ENCODE results near the gene BEAN1. TPM values are rescaled to one million over a fixed set of nuclear protein-coding genes. Genes with fewer than 3 reads are reported as not detected.
A peak's percentile ranks its signal among the peaks of the same experiment; 100 is the strongest.

BEAN1 gene
- polyA plus RNA-seq, 1 of the 3 experiments (the other 2 are of a cell fraction) = 0.07 TPM

DNA sequence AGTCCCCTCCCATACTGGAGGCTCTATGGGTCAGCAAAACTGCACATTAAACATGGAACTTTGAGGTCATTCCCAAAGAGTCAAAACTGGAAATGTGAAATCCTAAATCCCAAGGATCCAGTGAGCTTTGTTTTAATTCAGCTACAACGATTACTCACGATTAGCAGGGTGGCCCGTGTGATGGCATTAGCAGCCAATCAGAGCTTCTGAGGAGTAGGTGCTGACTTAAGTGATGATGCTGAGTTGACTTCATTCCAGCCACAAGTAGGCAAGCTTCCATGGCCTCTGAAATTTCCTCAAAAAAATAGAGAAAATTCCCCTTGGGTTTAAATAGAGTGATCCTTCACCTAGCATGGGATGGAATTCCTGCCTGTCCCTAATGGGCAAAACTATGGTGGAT is 28.1 kb upstream of the BEAN1 start:
- Histone ChIP-seq H2AFZ (ENCODE audit: low read depth) (no peak overlapping the region), H3K27me3 (ENCODE audit: insufficient read depth) (no peaks in the 10 kb centered on the region), H3K4me3 (ENCODE audit: low read depth in 2 of 2, low read length in 1 of 2) (no peak overlapping the region), H3K9me2 (no peaks in the 10 kb centered on the region), H3K79me2 (ENCODE audit: insufficient read depth) (no peaks in the 10 kb centered on the region), H3K9ac (no peak overlapping the region), H3F3A (replicated peaks; ENCODE audit: insufficient read depth) (no peaks in the 10 kb centered on the region), H3K27ac (ENCODE audit: low read depth in 2 of 2, low read length in 1 of 2) (no peak overlapping the region), H3K9me3 (no peaks in the 10 kb centered on the region), H3K36me3 (replicated peaks in 1 of 2; ENCODE audit: control insufficient read depth in 1 of 2, insufficient read depth in 2 of 2, low read length in 1 of 2) (no peaks in the 10 kb centered on the region), H3K4me2 (no peak overlapping the region), H3K4me1 (ENCODE audit: control insufficient read depth in 1 of 2, insufficient read depth in 2 of 2, low read depth in 1 of 2, low read length in 1 of 2) (no peaks in the 10 kb centered on the region; a peak in 1 of 4 replicates), H4K20me1 (ENCODE audit: insufficient read depth) (no peaks in the 10 kb centered on the region)
- 62% methylated on average over 3 of the region's 3 CpGs for WGBS (ENCODE audit: low lambda C conversion rate)
- no peak for TF ChIP-seq USF2 (IDR thresholded peaks at IDR 0.05; ENCODE audit: borderline replicate concordance, low read depth, low read length)
- TF ChIP-seq YY1 (IDR thresholded peaks at IDR 0.05; ENCODE audit: low read depth) = no peak
- TF ChIP-seq REST (IDR thresholded peaks at IDR 0.05; ENCODE audit: low read depth, low read length) = no peak
- TF ChIP-seq GABPA (IDR thresholded peaks at IDR 0.05; ENCODE audit: low read depth) = no peak
- TF ChIP-seq EP300 (IDR thresholded peaks at IDR 0.05; ENCODE audit: borderline replicate concordance in 1 of 2, low read depth in 1 of 2, low read length in 1 of 2) = no peak
- TF ChIP-seq JUND (IDR thresholded peaks at IDR 0.05) = no peak
- TF ChIP-seq SMC3 (IDR thresholded peaks at IDR 0.05; ENCODE audit: low read depth, low read length) = no peak
- CTCF ChIA-PET = interaction anchor here (15.6 kb wide), 1 partner anchor 79 kb away, joined by 299 read pairs; no protein-coding TSS in a partner anchor
- POLR2A ChIA-PET = no interaction called here
- DNase-seq = no peak

DNA sequence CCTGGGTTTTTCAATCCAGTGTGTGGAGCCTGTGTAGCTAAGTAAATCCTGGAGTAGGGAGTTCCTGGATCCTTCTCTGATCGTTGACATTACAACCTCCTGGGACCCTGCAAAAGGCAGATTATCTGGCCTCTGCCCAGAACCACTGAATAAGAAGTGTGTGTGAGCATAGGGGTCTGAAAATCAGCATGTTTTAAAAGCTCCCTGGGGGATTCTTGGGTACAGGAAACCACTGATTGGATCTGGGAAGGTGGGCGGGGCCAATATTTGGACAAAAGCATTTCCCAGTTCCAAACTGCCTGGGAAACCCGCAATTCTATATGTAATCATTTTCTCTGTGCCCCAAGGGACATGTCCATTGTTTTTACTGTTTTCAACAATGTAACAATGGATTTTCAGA is 27.2 kb upstream of the BEAN1 start:
- H3K36me3 ChIP-seq (replicated peaks in 1 of 2; ENCODE audit: control insufficient read depth in 1 of 2, insufficient read depth in 2 of 2, low read length in 1 of 2) = no peaks in the 10 kb centered on the region
- ChIA-PET POLR2A (no interaction called here), CTCF (interaction anchor here (0.7 to 15.6 kb wide), 3 partner anchors 42 to 124 kb away, joined by 3 to 299 read pairs (median 3); no protein-coding TSS in a partner anchor)
- WGBS (ENCODE audit: low lambda C conversion rate) = 58% methylated on average over 3 of the region's 3 CpGs
- H3K4me3 ChIP-seq (ENCODE audit: low read depth in 2 of 2, low read length in 1 of 2) = no peak overlapping the region
- no peaks in the 10 kb centered on the region for H3F3A ChIP-seq (replicated peaks; ENCODE audit: insufficient read depth)
- no peaks in the 10 kb centered on the region for H3K9me3 ChIP-seq
- no peak overlapping the region for H2AFZ ChIP-seq (ENCODE audit: low read depth)
- TF ChIP-seq GABPA (IDR thresholded peaks at IDR 0.05; ENCODE audit: low read depth) = no peak
- TF ChIP-seq FOXJ3 (CRISPR knock-in tag; IDR thresholded peaks at IDR 0.05) = no peak
- TF ChIP-seq RFX5 (IDR thresholded peaks at IDR 0.05; ENCODE audit: low read length) = no peak
- no peak for TF ChIP-seq CTCF (IDR thresholded peaks at IDR 0.05)
- TF ChIP-seq EZH2phosphoT487 (IDR thresholded peaks at IDR 0.05; ENCODE audit: borderline replicate concordance, low read depth) = no peak
- no peak for TF ChIP-seq RAD21 (IDR thresholded peaks at IDR 0.05; ENCODE audit: low read length)
- no peak for TF ChIP-seq EP300 (IDR thresholded peaks at IDR 0.05; ENCODE audit: borderline replicate concordance in 1 of 2, low read depth in 1 of 2, low read length in 1 of 2)
- TF ChIP-seq NFIC (IDR thresholded peaks at IDR 0.05; ENCODE audit: borderline replicate concordance) = no peak
- TF ChIP-seq YY1 (IDR thresholded peaks at IDR 0.05; ENCODE audit: low read depth) = no peak
- no peak for TF ChIP-seq NRF1 (IDR thresholded peaks at IDR 0.05; ENCODE audit: low read depth, low read length)
- TF ChIP-seq PBX3 (IDR thresholded peaks at IDR 0.05) = no peak
- TF ChIP-seq REST (IDR thresholded peaks at IDR 0.05; ENCODE audit: low read depth, low read length) = no peak
- H3K4me1 ChIP-seq (ENCODE audit: control insufficient read depth in 1 of 2, insufficient read depth in 2 of 2, low read depth in 1 of 2, low read length in 1 of 2) = no peaks in the 10 kb centered on the region; a peak in 1 of 4 replicates
- no peaks in the 10 kb centered on the region for H3K79me2 ChIP-seq (ENCODE audit: insufficient read depth)
- H3K27me3 ChIP-seq (ENCODE audit: insufficient read depth) = no peaks in the 10 kb centered on the region
- H3K9ac ChIP-seq = no peak overlapping the region
- peak; percentile 46 for DNase-seq
- H3K4me2 ChIP-seq = no peak overlapping the region
- H4K20me1 ChIP-seq (ENCODE audit: insufficient read depth) = no peaks in the 10 kb centered on the region
- H3K9me2 ChIP-seq = no peaks in the 10 kb centered on the region
- no peak overlapping the region for H3K27ac ChIP-seq (ENCODE audit: low read depth in 2 of 2, low read length in 1 of 2)

Measured in SK-N-SH (cell line).